Stimulated activated naive CD4-positive, alpha-beta T cell (primary cell): ENCODE measurements around the gene GIMAP1.
"Not testable (repeated sequence)": the region's sequence is repeated elsewhere in the genome, so short reads cannot be mapped to it uniquely, and the experiment has no call there.

Experiments
- DNase-seq, 6 experiments: peaks; one replicate each; lab custom pipeline; 2025; lab: John Stamatoyannopoulos, UW

GIMAP1 gene

DNA sequence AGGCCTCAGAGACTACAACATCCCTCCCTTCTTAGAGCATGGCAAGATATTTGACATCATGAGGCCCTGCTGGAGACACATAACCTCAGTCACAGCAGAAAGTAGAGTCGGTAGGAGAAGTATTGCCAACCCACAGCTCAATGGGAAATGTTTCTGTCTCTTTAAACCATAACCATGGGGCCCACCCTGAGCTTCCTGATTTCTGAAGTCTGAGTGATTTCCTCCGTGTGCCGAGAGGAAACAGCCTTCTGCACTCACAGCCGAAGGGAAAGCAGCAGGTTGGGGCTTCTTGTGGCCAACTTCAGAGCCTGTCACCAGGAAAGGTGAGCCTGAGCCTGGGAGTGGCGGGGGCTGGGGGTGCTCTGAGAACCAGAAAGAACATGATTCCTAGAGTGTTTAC is at the start of gene GIMAP1:
Gene GIMAP1 (plus strand): TSS at position 246 of the 400 bp plus-strand sequence. CDS start 2,435 bp downstream, outside the sequence.
- DNase-seq, result peak; percentile 51 to 82 (median 68)

DNA sequence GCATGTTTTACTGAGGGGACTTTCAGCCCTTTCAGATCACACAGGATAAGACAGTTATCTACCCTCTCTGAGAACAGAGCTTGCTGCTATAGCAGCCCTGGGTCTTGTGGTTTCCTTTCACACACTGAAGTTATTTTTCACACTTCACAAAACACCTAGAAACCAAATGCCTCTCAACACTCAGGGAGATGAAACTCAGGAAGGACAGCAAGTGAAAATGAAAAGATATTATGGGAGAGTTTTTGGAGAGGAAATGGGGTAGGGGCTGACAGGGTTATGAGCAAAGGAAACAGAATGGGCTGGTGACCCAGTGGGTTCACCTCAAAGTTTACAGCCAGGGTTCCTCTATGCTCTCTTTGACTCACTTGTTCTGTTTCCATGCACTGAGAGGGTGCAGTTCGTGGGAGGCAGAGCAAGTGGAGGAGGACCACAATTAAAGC is 47.9 kb upstream of the GIMAP1 start:
- peak in 5 of 6 experiments; percentile 35 to 83 (median 81) for DNase-seq

DNA sequence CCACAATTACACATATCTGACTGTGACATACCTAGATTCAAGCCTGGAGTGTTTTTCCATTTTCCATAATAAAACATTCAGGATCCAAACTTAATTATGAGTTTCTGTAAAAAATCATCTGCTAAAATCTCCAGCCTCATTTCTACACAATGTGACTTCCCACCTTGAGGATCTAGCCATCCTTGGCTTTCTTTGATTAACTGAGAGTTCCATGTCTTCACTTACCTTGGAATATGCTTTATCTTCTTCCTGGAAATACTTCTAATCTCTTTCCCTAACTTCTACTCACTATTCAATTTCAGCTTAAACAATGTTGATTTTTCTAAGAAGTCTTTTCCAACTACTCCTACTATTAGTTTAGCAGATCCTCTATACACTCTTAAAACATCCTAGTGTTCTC is 47.4 kb upstream of the GIMAP1 start:
- no peak for DNase-seq

DNA sequence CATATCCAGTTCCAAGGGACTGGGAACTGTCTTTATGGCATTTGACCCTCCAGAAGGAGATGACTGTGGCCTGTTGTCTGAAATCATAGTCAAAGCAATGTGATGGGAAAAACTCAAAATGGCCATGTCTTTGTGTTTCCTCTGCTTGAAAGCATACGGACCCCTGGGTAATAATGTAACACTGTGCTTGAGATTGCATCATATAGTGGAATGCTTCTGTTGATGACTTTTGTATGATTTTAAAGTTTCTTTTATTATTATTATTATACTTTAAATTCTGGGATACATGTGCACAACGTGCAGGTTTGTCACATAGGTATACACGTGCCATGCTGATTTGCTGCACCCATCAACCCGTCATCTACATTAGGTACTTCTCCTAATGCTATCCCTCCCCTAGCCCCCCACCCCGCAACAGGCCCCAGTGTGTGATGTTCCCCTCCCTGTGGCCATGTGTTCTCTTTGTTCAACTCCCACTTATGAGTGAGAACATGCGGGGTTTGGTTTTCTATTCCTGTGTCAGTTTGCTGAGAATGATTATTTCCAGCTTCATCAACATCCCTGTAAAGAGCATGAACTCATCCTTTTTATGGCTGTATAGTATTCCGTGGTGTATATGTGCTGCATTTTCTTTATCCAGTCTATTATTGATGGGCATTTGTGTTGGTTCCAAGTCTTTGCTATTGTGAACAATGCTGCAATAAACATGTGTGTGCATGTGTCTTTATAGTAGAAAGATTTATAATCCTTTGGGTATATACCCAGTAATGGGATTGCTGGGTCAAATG is 44.4 kb upstream of the GIMAP1 start:
- not testable (repeated sequence) for DNase-seq

DNA sequence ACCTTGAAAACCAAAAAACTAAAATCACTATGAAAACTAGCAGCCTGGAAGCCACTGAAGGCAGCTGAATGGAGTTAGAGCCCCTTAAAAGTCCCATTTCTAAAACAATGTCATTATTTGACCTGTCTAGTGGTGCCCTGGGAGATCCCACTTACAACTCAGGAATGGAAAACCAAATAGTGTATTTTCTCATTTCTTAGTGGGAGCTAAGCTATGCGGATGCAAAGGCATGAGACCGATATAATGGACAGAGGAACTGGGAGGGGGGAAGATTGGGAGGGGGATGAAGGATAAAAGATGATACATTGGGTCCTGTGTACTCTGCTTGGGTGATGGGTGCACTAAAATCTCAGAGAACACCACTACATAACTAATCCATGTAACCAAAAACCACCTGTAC is 40.7 kb upstream of the GIMAP1 start:
- no peak for DNase-seq

DNA sequence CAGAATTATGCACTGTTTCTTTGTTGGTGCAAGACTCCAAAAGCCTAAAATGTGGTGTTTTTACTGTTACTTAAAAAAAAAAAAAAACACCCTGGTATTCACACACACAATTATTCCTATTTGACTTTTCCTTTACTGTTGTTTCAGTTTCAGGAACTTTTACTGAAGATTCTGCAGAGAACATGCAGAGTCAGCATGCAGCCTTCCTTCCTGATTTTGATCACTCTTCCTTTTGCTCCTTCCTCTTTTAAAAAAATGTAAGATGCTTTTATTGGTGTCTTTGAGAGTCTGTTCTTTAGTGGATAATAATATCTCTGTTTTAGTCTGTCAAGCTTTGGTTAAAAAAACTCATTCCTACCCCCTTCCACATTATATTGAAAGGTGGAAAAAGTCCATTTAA is 40.1 kb upstream of the GIMAP1 start:
- not testable (repeated sequence) for DNase-seq

DNA sequence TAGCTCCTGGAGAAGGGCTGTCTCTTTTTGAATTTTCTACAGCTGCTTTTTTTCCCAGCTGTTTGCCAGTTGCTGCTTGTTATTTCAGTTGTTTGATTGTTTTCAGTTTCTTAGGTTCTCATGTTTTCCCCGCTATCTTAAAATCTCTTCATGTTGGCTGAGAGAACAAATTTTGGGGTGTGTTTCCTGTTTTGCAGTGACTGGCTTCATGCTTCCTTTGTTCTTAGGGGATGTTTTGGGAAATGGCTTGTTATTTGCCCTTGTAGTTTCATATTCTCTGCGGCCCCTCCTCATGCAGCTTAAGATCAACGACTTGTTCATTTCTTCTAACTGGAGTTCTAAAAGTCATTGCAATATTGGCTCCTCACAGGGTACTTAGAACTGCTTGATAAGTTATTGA is 39.6 kb upstream of the GIMAP1 start:
- DNase-seq, result peak in 5 of 6 experiments; percentile 42 to 85 (median 77)

DNA sequence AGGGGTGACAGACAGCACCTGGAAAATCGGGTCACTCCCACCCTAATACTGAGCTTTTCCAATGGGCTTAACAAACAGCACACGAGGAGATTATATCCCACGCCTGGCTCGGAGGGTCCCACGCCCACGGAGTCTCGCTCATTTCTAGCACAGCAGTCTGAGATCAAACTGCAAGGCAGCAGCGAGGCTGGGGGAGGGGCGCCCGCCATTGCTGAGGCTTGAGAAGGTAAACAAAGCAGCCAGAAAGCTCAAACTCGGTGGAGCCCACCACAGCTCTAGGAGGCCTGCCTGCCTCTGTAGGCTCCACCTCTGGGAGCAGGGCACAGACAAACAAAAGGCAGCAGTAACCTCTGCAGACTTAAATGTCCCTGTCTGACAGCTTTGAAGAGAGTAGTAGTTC is 37.8 kb upstream of the GIMAP1 start:
- DNase-seq, result peak in 3 of 6 experiments; percentile 15 to 29 (median 17)

DNA sequence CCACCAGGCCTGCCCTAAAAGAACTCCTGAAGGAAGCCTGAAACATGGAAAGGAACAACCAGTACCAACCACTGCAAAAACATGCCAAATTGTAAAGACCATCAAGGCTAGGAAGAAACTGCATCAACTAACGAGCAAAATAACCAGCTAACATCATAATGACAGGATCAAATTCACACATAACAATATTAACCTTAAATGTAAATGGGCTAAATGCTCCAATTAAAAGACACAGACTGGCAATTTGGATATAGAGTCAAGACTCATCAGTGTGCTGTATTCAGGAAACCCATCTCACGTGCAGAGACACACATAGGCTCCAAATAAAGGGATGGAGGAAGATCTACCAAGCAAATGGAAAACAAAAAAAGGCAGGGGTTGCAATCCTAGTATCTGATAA is 36.0 kb upstream of the GIMAP1 start:
- DNase-seq, result not testable (repeated sequence)

DNA sequence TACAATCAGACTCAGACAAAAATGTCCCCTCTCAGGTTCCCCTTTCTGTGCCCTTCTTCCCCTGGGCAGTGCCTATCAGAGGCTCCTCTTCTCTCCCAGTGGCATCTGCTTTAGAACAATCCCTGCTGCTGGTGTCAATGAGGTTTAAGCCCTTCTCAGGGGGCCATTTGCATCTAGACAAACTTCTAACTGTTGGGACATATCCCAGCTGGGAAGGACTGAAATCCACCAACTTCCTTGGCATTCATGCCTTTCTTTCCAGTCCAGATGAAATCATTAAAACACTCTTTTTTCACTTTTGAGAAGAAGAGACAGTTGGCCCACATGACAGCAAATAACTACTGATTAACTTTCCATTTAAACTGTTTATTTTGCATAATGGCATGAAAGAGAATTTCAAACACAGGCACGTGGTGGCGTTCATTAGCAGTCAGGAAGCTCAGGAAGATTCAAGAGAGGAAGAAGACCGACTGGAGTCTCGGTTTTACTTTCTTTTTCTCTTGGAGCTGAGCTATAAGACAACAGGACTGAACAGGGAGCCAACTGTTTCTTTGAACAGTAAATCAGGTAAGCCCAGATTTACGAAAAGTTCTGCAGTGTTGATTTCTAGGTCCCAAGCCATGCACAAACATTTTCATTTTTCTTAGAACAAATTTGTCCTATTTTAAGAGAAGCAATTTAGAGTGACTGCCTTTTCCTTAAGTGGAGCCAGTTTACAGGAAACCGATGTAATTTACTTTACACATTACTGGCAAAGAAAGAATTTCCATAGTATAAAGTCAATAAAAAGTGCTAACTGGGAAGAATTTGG is 31.0 kb upstream of the GIMAP1 start, which contains the start of gene GIMAP2:
Gene GIMAP2 (plus strand): TSS at position 488 of the 811 bp plus-strand sequence. CDS start 1,354 bp downstream, outside the sequence.
- peak in 4 of 6 experiments; percentile 35 to 62 (median 58) for DNase-seq

DNA sequence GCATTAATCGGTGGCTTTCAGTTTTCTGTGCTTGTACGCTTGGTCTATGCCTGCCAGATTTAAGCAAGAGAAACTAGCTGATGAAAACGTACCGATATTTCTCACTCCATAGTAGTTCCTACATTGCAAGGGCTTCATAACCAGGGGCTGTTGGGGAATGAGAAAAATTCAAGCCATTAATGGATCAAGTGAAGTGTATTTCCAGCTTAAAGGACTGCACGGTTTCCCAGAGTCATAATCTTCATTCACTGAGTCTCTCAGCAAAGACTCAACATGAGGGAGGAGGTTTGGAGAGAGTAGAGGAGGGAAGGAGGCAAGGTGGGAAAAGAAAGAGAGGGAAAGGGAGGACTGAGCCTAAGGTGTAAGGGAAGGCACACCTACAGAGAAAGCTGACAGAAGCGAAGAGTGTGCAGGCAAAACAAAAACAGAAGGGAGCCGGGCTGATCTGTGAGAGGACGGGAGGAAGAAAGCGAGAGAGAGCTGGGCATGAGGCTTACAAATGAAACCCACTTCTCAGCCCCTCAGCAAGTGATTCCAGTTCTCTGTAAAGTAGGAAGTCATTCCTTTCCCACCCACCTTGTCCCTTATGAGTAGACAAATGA is 30.3 kb upstream of the GIMAP1 start:
- peak in 2 of 6 experiments; percentile 32 to 36 for DNase-seq

DNA sequence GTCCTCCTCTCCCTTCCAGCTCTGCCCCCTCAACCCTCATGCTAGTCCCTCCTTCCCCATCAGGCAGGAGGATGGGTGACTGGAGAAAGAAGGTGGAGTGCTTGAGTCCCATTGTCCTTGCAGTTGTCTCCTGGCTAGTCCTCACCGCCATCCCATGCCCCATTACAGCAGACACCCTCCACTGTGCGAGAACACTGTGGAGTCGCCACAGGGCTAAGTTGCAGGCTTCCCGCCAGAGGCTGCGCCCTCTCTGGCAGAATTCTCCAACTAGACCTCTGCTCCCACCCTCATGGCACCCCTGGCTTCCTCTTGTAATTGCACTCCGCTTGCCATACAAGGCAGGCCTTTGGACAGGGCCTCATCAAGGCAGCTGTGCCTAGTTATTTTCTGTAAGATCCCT is 27.8 kb upstream of the GIMAP1 start:
- DNase-seq, result no peak

DNA sequence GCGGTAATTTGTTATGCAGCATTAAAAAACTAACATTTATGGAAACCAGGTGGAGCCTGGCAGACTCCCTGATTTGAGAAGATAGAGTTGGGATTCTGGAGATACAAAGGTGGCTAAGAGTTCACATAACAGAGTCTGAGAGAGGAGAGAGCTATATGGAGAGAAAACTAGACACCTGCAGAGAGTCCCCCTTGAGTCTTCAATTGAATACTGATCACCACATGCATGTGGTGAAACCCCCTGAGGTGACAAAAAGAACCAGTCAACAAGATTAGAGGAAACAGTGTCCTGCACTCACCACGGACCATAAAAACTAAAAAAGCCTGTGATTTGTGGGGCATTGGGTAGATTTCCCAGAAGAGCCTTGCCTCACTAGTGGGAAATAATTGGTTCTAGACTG is 20.8 kb upstream of the GIMAP1 start:
- DNase-seq, result no peak

DNA sequence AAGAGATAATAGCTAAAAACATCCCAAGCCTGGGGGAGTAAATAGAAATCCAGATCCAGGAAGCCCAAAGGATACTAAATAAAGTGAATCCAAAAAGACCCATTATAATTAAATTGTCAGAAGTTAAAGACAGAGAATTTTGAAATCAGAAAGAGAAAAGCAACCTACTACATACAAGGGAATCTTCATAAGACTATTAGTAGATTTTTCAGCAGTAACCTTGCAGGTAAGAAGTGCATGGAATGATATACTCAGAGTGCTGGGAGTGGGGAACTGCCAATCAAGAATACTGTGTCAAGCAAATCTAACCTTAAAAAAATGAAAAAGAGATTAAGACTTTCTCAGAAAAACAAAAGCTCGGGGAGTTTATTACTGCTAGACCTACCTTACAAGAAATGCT is 13.2 kb upstream of the GIMAP1 start:
- DNase-seq, result no peak

DNA sequence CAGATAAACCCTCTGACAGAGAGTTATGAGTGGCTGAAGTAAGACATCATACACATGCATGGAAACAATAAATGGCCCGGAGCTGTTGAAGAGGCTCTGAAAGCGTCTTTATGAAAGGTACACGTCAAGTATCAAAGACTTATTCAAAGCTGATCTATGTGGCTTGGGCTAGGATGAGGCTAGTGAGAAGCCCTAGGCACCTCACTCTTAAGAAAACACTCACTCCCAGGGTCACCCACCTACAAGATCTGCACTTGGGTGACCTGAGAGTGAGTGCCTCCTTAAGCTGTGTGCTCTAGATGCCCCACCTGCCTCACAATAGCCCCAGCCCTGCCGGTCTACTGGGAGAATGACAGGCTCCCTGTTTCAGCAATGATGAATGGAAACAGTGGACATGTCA is 1.1 kb upstream of the GIMAP1 start:
- DNase-seq, result peak in 1 of 6 experiments; percentile 18

DNA sequence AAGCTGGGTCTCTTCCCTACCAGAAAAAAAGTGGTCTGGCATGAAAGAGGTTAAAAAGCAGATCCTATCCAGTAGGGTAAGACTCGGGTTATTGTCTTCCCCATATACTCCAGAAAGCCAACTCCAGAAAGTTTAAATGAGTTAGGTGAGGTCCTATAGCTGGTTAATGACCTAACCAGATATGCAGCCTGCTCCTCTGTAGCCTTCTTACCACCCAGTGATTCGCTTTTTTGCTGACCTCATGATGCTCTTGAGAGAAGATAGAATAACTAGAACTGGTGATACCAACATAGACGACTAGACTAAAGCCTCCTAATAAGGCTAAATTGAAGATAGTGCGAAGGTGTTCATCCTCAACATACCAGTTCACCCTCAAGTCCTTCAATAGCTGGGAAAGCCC is 675 bp upstream of the GIMAP1 start:
- no peak for DNase-seq

DNA sequence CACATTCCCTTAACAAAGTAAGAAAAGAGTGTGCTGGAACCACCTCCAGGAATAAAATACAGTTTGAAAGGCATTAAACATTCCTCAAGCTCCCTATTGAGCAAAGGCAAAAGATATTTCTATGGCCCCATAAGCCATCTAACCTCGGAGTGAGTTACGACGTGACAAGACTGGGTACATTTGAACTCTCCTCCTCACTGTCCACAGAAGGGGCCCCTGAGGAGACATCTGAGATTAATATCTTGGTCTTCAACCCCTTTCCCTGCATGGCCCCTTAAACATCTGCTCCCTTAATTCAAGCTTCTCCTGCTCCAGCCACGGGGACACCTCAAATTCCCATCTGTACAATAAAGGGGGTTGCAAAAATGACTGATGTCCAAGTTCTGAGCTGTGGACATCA is 526 bp downstream of the GIMAP1 start:
- DNase-seq, result no peak

DNA sequence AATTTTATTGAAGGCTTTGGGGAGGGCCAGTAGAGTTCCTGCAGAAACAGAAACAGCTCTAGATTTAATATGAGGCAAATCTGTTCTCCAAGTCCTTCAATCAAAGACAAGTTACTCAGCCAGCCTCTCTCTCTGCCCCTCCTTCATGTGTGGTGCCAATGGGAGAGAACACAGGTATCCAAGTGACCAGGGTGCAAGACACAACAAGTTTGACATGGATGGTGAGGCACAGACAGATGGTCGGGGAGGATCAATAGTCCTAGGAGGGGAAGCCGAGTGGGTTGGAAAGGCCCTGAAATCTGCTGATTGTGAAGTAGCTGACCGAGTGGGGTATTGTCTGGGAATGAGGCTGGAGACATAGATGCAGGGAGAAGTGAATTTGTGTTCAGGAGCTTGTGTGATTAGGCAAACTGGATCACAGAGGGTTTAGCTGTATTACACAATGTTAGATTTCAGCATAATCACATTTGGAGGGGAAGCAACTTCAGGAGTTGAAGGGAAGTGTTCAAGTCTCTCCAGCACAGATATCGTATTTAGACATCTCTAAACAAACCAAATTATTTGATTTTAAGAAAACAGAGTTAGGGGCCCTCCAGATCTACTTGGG is 1.5 kb downstream of the GIMAP1 start:
- peak in 1 of 6 experiments; percentile 25 for DNase-seq

DNA sequence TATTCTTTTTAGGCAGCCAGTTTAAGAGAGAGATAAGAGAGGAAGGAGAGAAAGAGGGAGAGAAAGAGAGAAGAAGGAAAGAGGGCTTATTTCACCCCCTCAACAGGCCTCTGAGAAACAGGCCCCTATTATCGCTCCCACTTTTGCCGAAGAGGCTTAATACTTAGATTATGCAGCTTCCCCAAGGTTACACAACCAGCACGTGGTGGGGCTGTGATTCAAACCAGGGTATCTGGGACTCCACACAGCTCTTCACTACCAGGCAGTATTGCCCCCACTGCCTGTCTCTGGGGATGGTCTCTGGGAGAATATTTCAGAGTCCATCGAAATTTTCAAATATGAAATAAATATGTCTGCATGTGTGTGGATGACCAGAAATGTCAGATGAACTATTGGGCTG is 3.0 kb downstream of the GIMAP1 start:
- DNase-seq, result no peak

DNA sequence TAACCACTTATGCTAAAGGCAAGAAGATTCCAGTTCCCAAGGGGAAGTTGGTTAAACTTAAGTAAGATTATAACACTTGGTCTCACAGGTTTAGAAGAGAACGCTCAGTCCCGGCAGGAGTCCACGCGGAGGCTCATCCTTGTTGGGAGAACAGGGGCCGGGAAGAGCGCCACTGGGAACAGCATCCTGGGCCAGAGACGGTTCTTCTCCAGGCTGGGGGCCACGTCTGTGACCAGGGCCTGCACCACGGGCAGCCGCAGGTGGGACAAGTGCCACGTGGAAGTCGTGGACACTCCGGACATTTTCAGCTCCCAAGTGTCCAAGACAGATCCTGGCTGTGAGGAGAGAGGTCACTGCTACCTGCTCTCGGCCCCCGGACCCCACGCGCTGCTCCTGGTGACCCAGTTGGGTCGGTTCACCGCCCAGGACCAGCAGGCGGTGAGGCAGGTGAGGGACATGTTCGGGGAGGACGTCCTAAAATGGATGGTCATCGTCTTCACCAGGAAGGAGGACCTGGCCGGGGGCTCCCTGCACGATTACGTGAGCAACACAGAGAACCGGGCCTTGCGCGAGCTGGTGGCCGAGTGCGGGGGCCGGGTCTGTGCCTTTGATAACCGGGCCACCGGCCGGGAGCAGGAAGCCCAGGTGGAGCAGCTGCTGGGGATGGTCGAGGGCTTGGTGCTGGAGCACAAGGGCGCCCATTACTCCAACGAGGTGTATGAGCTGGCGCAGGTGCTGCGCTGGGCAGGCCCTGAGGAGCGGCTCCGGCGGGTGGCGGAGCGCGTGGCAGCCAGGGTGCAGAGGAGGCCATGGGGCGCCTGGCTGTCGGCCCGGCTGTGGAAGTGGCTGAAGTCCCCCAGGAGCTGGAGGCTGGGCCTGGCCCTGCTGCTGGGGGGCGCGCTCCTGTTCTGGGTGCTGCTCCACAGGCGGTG is 3.8 kb downstream of the GIMAP1 start:
- no peak for DNase-seq

DNA sequence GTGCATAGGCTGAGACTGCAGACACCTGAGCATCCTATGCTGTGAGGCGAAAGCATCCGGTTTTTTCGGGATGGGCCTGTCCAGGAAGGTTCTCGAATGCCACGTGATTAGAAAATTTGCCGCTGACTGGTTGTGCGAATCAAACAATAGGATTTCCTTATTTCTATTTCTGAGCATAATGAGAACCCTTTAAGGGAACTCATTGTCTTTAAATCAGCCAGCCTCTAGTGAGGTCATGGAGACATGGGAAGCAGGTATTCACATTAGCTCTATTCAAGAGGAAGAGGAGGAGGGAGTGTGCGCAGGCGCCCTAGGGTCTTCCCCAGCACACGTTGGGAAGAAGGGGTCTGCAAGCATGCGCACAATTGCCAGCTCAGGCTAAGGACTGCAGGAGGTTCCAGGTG is 5.6 kb downstream of the GIMAP1 start:
- no peak for DNase-seq
